Keratinocyte (primary cell): ENCODE measurements around the gene CNTNAP2.

Experiments used
- CTCF ChIP-seq, 3 experiments: IDR thresholded peaks in 1 of 3; conservative IDR thresholded peaks in 1 of 3; optimal IDR thresholded peaks in 1 of 3; 2 replicates in 2 of 3; 3 replicates in 1 of 3; pipeline versions ENCODE3 to v1.5.1; 2011; ENCODE audit warnings: low read length in 3 of 3, mild to moderate bottlenecking in 3 of 3, moderate library complexity in 2 of 3, control low read depth in 1 of 3, inconsistent platforms in 1 of 3; ENCODE audit not compliant: insufficient read depth in 2 of 3; ENCODE audit errors: extremely low read depth in 1 of 3
- EZH2 ChIP-seq: IDR thresholded peaks from one replicate; pipeline ENCODE4 v1.6.1; 2012; ENCODE audit warnings: inconsistent platforms, mild to moderate bottlenecking, low read length, moderate library complexity

GRCh38 chr7:148412691-148413090 lies 2296.1 kb downstream of the CNTNAP2 start:
- TF ChIP-seq CTCF (optimal IDR thresholded peaks at IDR 0.05 in 1 of 3, IDR thresholded peaks at IDR 0.05 in 1 of 3, conservative IDR thresholded peaks at IDR 0.05 in 1 of 3; ENCODE audit: extremely low read depth in 1 of 3, insufficient read depth in 2 of 3, low read length in 3 of 3) (no peak), EZH2 (no peak)
